Stromal cell of bone marrow (primary cell): ENCODE data around the gene SMKR1.
A peak's percentile ranks its signal among the peaks of the same experiment; 100 is the strongest.
"Not testable (repeated sequence)": the region's sequence is repeated elsewhere in the genome, so short reads cannot be mapped to it uniquely, and the experiment has no call there.

Experiments
- DNase-seq: peaks from one replicate; pipeline ENCODE4 v3.0.0-alpha.2; 2012; ENCODE audit warnings: low read depth

SMKR1 gene

DNA sequence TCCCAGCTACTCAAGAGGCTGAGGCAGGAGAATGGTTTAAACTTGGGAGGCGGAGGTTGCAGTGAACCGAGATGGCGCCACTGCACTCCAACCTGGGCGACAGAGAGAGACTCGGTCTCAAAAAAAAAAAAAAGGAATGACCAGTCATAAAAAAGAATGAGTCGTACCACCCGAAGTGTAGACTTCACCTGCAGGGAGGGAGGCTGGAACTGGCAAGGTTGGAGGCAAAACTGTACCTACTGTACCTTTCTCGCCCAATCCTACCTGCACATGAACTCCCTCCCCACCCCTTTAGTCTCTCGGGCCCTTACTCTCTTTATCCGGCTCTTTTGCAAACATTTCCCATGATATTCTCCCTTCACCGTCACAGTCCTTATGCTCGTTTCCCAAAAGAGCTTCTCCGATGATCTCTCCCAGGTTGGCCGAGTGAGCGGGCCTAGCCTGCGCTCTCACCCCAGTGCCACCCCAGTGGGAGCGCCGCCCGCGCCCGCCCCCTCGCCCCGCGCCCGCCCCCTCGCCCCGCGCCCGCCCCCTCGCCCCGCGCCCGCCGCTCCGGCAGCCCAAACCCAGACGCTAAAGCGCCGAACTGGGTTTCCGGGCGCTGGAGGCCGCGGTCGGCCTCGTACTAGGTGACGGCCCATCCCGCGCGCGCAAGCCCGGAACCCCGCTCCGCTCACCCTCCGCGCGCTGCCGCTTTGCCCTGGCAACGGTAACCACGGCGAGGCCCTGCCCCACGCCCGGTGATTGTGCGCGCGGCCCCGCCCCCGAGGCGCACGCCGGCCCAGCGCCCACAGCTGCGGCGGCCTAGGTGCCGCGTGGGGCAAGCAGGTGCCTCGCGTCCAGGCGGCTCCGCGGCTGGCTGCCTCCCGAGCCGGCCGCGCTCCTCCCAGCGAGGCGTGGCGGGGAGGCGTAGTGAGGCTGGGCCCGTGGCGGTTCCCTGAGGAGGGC, at the start of gene SMKR1:
SMKR1 (plus strand) TSS at position 772 of the 948 bp plus-strand sequence. CDS start 294 bp downstream, outside the sequence.
- peak; percentile 38 for DNase-seq

DNA sequence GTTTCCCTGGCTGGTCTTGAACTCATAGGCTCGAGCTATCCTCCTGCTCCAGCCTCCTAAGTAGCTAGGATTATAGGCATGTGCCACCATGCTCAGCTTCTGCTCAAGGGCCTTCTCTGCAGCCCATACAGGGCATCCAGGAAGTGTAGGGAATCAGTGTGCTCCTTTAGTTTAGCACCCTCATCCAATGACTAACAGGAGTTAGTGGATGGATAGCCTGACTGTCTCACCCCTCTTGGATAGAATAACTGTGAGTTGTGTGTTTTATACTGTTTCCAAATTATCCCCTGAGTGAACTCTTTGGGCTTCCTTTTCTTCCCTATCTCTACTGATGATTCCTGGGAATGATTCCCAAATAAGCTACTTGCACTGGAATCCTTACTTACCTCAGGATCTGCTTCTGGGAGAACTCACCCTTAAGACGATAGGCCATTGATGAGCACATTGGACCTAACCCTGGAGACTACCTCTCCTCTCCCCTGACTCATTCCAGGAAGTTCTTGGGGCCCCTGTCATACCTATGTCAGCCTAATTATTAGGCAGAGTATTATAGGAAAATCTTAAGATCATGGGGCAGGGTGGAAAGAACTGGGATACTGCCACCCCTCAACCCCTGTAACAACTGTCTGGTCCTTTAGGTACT, 49.6 kb upstream of the SMKR1 start:
- DNase-seq: no peak

DNA sequence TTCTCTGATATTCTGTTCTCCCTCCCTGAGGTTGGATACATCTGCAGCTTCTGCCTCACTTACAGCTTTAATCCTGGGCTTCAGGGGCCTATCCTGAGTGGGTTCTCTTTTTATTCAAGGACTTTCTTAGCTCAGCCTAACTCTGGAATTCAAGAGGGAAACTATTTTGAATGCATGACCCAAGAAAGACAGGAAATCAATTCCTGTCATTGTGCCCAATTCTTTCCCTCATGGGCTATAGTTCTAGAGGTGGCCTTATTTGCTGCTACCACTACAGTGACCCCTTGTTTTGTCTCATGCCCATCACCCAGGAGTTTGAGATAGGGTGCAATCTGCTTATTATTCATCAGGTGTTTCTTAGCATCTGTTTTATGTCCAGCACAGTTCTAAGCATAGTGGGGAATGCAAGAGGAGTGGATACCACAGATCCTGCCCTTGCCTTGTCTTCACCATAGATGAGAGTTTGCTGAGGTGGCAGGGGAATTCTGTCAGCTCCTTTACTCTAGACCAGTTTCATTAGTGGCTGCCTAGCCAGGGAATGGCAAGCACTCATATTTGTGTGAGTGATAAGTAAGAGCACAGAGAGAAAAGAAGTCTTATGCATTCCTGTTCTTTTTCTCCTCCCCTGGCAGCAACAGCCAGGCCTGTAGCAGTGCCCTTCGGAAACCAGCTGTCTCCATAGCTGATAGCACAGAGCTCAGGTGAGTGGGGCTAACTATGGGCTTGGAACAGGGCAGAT, 48.7 kb upstream of the SMKR1 start:
- no peak for DNase-seq

DNA sequence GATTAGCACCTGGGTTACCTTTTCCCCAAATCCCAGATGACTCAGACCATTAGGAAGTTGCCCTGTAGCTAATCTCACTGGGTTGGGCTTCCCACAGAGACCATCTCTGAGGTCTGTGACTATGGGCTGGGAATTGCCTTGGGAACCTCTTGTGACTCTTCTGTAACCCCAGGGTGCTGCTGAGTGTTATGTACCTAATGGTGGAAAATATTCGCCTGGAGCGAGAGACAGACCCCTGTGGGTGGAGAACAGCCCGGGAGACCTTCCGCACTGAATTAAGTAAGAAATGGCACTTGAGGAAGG, 48.1 kb upstream of the SMKR1 start:
- no peak for DNase-seq

DNA sequence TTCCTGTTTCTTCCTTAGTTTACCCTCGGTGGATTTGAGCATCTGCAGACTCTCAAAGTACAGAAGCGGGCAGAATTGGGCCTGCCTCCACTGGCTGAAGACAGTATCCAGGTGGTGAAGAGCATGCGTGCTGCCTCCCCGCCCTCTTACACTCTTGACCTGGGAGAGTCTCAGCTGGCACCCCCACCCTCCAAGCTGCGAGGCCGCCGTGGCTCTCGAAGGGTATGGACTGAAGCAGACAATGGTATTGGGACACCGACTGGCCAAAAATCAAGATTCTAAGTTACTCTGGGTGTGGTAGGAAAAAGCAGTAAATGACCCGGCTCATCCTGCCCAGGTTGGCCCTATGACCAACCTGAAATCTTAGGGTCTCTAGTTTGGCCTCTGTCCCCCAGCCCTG, 45.9 kb upstream of the SMKR1 start:
- DNase-seq: no peak

DNA sequence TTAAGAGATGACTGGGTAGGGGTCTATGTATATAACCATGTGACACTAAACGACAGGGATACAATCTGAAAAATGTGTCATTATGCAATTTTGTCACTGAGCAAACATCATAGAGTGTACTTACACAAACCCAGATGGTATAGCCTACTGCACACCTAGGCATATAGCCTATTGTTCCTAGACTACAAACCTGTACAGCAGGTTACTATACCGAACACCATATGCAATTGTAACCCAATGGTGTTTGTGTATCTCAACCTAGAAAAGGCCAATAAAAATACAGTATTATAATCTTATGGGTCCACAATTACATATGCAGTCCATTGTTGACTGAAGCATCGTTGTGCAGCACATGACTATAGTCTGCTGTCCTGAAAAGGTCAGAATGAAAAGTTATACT, 45.2 kb upstream of the SMKR1 start:
- no peak for DNase-seq

DNA sequence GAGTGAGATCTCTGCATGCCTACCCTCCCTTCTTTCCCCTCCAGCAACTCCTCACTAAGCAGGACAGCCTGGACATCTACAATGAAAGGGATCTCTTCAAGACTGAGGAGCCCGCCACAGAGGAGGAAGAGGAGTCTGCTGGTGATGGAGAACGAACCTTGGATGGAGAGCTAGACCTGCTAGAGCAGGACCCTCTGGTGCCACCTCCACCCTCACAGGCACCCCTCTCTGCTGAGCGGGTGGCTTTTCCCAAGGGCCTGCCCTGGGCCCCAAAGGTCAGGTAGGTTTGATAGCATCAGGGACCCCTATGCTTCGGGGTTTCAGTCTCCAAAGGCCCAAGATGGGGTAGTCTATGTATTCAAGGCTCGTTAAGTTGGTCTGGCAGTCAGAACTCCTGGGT, 44.2 kb upstream of the SMKR1 start:
- no peak for DNase-seq

DNA sequence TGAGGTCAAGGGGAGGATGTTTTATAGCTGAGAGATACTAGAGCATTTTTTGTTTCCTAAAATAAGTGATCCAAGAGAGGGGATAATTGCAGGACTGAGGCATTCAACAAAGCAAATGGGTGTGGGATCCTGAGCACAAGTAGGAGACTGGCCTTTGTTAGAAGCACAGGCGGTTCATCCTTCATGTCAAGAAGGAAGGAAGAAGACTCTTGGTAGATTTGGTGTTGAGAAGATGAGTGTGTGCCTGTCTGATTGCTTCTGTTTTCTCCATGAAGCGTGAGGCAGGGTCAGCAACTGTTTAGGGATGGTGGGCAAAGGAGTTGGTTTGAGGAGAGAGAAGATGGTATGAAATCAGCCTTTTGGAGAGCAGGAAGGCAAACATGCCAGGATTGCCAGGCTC, 40.5 kb upstream of the SMKR1 start:
- DNase-seq: no peak

DNA sequence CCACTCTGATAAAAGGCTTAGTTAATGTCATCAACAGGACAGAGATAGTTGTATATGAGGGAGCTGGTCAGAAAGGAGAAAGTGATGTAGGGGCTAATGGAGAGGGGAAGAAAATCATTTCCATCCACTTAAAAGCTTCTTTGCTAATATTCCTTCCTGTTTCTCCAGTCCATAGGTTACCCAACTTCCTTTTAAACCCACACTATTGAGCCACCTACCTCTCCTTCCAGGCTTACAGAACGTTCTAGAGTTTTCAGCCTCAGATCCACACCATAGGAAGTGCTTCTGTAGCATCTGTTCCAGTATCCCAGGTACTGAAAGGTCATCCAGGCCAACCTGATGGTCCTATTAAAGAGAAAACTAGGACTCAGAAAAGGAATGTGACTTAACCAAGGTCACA, 39.9 kb upstream of the SMKR1 start:
- DNase-seq: no peak

DNA sequence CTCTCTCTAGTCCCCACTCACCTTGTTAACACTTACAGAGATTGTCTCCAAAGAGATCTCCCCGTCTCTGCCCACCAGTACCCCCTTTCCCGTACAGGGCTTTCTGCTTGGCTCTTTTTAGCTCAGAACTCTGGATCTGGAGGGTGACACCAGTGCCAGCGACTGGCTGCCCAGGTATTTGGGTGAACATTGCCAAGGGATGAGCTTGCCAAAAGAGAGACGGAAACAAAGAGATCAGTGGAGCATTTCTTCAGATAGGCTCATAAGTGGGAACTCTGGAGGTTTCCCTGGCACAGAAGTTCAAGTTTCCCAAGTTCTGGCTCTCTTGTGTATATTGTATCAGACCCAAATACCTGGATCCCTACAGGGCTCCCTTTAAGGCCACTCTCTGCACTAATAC, 38.1 kb upstream of the SMKR1 start:
- no peak for DNase-seq

DNA sequence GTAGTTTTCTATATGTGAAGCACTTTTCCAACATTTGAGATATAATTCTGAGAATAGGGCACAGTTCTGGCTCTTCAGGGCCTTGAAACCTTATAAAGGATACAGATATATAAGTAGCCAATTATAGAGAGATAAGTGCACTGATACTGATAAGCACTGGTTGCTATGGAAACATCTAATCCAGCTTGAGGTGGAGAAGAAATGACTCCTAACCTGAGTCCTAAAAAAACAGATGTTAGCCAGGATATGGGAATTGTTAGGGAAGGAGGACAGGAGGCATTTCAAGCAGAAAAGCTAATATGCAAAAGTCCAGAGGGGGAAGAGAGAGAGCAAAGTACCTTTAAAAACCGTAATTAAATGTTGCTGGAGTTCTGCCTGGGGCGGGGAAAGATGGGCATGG, 37.3 kb upstream of the SMKR1 start:
- DNase-seq: no peak

DNA sequence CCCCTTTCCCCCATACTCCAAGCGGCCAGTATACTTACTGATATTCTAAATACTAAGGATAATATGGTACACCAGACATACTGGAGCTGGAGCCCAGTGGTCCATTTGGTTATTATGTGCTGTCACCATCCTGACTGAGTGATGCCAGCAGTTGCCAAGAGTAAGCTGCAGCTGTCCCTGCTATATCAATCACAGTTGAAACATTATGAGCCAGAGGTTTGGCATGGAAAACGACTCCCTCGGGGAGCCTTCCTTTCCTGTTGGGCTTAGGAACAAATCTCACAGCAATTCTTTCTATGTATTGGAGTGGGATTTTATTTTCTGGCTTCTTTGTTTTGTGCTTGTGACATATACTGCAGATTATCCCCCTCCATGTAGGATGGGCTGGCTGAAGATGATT, 35.5 kb upstream of the SMKR1 start:
- peak; percentile 15 for DNase-seq

DNA sequence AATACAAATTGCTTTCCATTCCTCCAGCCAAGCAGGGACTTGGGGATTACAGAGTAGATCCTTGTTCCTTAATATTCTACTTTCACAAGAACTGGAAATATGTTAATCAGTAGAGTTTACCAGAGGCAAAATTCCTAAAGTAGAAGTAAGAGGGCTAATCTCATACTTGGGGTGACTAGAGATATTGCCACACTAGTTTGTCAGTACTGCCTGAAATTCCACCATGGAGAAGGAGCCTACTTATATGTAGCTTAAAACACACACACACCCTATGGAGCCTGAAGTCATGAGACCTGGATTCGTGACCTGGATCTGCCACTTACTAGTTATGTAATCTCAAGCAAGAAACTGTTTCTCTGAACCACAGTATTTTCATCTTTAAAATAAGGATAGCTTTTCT, 34.2 kb upstream of the SMKR1 start:
- peak; percentile 25 for DNase-seq

DNA sequence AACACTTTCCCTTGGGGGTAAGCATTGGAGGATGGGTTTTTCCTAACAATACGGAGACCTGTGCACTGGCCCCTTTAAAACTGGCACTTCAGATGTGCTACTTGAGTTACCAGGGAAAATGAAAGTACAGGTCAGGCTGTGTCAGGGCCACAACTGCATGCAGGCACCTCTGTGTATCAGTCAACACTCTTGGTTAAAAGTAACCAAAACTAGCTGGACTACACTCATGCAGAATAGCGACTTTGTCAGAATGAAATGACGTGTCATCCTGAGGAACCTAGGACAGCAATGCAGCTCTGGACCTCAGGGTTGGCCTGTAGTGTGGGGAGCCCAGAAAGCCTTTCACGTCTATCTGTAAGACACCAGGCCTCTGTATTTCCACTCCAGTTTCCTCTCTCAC, 33.8 kb upstream of the SMKR1 start:
- no peak for DNase-seq

DNA sequence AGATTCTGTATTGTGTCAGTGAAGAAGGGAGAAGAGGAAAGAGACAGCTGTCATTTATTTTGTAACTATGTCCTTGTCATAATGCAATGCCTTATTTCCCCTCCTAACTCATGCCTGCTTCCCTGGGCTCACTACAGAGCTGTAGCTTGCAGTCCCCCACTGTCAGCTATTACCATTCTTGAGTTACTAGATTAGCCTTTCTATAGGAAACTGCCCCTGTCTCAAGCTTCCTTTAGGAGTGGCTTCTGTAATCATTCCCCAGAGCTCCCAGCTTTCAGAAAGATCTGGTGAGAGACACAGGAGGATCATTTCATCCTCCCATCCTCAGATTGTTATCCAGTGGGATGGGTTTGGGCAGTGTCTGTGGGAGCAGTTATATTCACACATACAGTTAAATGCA, 32.4 kb upstream of the SMKR1 start:
- no peak for DNase-seq

DNA sequence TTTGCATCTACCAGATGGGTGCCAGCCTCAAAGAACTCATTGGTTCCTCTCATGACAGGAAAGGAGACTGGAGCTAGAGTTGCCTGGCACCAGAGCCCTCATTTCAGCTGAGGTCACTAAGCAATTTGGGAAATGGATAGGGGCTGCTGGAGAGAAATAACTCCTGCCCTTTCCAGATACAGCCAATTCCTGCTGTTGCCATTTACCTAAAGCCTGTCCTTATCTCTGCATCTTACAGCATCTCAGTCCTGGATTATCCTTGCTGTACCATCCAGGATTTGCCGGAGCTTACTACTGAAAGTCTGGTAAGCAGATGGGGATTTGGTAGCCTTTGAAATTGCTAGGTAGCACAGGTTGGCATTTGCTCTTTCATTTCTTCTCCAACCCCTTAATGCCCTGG, 31.9 kb upstream of the SMKR1 start:
- DNase-seq: no peak

DNA sequence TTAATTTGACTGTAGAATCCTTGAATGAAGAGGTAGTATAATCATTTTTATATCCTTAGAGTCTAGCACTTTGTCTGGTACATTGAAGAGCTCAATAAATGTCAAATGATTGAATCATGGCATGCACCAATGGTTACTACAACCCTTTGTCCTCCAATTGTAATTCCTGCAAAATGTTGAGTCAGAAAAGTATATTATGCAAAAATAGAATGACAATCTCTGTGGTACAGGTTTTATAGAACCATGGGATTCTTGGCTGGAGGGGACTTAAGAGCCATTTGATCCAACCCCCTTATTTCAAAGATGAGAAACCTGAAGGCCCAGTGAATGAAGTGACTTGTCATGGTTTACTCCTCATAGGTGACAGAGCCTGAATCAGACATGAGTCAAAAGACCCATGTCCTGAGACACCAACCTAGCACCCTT, 30.9 kb upstream of the SMKR1 start:
- DNase-seq: no peak

DNA sequence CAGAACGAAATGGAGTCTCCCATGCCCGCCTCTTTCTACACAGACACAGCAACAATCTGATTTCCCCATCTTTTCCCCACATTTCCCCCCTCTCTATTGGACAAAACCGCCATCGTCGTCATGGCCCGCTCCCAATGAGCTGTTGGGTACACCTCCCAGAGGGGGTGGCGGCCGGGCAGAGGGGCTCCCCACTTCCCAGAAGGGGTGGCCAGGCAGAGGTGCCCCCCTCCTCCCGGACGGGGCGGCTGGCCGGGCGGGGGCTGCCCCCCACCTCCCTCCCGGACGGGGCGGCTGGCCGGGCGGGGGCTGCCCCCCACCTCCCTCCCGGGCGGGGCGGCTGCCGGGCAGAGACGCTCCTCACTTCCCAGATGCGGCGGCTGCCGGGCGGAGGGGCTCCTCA, 26.4 kb upstream of the SMKR1 start:
- DNase-seq: not testable (repeated sequence)

DNA sequence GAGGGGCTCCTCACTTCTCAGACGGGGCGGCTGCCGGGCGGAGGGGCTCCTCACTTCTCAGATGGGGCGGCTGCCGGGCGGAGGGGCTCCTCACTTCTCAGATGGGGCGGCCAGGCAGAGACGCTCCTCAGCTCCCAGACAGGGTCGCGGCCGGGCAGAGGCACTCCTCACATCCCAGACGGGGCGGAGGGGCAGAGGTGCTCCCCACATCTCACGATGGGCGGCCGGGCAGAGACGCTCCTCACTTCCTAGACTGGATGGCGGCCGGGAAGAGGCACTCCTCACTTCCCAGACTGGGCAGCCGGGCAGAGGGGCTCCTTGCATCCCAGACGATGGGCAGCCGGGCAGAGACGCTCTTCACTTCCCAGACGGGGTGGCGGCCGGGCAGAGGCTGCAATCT, 25.9 kb upstream of the SMKR1 start:
- not testable (repeated sequence) for DNase-seq

DNA sequence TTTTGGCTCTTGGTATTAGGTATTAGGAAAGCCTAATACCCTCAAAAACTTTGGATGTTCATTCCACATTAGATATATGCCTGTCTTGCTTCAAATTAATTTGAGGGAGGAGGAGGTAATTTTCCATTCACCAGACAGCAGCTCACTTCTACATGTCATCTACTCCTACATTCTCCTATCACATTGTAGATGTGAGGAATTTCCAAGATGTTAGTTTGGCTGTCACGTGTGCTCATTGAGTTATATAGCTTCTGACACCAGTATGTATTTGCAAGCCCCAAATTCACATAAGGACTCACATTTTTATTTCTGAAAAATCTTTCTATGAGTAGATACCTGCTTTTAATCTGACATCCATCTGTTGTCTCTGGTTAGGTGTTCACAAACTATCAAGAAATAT, 22.5 kb upstream of the SMKR1 start:
- DNase-seq: no peak

DNA sequence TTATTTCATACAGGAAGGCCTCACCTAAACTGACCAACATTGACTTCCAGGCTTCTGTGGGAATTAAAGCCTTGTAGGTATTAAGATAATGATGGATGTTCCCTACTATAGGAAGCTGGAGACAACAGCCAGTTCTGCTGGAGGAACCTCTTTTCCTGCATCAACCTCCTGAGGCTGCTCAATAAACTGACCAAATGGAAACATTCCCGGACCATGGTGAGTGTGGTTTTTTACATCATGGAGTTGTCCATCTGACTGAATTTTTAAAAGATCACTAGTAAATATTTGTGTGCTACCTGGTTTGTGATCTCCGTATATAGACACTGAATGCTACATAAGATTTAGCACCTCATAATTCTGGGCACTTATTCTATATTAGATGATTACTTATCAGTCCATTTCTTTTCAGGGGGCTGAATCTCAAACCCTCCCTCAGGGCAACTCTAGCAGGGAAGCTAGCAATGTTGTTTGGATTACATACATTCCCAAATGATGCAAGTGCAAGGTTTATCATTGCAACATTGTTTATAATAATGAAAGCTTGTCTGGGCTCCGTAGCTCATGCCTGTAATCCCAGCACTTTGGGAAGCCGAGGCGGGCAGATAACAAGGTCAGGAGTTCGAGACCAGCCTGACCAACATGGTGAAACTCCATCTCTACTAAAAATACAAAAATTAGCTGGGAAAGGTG, 21.5 kb upstream of the SMKR1 start:
- no peak for DNase-seq

DNA sequence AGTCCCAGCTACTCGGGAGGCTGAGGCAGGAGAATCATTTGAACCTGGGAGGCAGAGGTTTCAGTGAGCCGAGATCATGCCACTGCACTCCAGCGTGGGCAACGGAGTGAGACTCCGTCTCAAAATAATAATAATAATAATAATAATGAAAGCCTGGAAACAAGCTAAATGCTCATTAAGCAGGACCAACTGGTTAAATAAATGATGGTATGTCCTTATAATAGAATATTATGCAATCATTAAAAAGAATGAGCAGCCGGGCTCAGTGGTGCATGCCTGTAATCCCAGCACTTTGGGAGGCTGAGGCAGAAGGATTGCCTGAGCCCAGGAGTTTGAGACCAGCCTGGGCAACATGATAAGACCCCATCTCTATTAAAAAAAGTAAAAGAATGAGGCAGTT, 21.0 kb upstream of the SMKR1 start:
- DNase-seq: not testable (repeated sequence)
